22Rv1 (cell line): Measurements from ENCODE around the gene SEL1L2.

ENCODE experiments used
- H3K27ac ChIP-seq: fragments of 450-650 bp; 2 replicates; pipeline ENCODE4 v1.5.1; 2017
- CTCF ChIP-seq: fragments of 450-650 bp; IDR thresholded peaks from 2 replicates; pipeline ENCODE4 v1.5.1; 2017; ENCODE audit warnings: mild to moderate bottlenecking
- ZFX ChIP-seq: fragments of 450-650 bp; IDR thresholded peaks from 2 replicates; pipeline ENCODE4 v1.6.1; 2017; ENCODE audit warnings: antibody characterized with exemption, borderline replicate concordance

SEL1L2 gene

GRCh38 chr20:13841206-13841605 is 149.2 kb downstream of the SEL1L2 start:
- TF ChIP-seq ZFX (no peak), CTCF (no peak)

GRCh38 chr20:13840093-13840465 is 150.3 kb downstream of the SEL1L2 start:
- H3K27ac ChIP-seq: no peak overlapping the region
- TF ChIP-seq CTCF: no peak
- no peak for TF ChIP-seq ZFX

More at GRCh38 chr20:13841206-13841605, 149.2 kb downstream of the SEL1L2 start:
- no peak overlapping the region for H3K27ac ChIP-seq

DNA sequence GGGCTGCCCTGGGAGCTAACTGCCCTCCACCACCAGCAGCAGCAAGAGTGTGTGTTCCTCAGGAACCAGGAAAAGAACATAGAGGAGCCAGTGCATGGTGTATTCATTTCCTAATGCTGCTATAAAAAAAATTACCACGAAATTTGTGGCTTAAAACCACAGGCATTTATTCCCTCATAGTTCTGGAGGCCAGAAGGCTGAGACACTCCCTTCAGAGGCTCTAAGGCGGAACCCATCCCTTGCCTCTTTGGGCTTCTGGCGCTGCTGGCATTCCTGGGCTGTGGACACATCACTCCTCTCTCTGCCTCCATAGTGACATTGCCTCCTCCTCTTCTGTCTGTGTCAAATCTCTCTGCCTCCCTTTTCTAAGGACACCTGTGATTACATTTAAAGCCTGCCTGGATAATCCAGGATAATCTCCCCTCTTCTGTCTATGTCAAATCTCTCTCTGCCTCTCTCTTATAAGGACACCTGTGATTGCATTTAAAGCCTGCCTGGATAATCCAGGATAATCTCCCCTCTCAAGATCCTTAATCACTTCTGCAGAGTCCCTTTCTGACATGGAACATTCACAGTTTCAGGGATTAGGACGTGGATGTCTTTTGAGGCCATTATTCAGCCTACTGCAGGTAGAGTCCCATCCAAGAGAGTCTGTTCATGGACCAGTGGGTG is 150.9 kb downstream of the SEL1L2 start:
- H3K27ac ChIP-seq: no peak overlapping the region
- no peak for TF ChIP-seq ZFX
- TF ChIP-seq CTCF: no peak

GRCh38 chr20:13838664-13839063 is 151.8 kb downstream of the SEL1L2 start:
- no peak overlapping the region for H3K27ac ChIP-seq
- TF ChIP-seq ZFX (no peak), CTCF (no peak)

DNA sequence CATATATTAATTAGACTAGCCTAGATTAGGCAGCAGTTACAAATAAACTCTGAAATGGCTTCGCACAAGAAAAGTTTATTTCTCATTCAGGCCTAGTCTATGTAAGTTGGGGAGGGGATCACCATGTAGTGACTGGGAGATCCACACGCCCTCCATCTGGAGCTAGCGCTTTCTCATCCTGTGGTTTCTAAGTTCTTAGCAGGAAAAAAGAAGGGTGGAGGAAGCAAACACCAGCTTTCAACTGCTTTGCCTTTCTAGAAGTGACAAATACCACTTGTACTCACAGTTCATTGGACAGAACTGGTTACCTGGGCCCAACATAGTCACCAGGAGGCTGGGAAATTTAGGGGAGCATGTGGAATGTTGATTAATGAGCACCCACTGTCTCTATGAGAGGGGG is 158.9 kb downstream of the SEL1L2 start:
- no peak for TF ChIP-seq ZFX
- TF ChIP-seq CTCF: no peak
- no peak overlapping the region for H3K27ac ChIP-seq

DNA sequence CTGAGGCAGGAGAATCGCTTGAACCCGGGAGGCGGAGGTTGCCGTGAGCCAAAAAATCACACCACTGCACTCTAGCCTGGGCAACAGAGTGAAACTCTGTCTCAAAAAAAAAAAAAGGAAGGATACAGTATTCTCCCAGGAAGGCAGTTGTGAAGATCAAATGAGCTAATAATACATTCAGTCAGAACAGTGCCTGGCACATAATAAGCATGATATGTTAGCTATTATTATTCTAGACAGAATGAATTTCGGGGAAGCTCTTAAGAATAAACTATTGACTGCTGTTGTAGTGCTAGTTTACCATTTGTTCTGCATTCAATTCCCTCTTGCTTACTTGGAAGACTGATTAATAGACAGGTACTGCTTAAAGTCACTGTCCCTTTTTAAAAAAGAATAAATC is 164.9 kb downstream of the SEL1L2 start:
- H3K27ac ChIP-seq: no peak overlapping the region
- TF ChIP-seq CTCF (no peak), ZFX (no peak)

DNA sequence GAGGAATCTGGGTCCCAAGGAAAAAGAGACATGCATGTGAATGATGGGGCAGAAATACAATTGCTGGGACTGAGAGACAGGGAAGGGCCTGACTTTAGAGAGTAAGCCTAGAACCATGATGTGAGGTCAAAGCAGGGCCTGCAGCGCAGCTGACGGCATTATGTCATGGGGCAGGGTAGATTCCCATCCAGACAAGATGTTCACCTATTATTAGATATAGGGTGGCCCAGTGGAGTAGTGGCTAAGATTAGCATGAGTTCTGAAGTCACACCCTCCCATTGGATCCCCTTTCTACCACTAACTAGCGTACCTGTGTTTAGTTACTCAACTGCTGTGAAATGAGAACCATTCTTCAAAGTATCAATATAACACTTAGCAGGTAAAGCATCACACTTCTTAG is 166.0 kb downstream of the SEL1L2 start:
- no peak for TF ChIP-seq ZFX
- no peak for TF ChIP-seq CTCF
- no peak overlapping the region for H3K27ac ChIP-seq
